Measurements from ENCODE around the gene PEX10.
"Not testable (repeated sequence)": the region's sequence is repeated elsewhere in the genome, so short reads cannot be mapped to it uniquely, and the experiment has no call there.

The PEX10 gene

GRCh38 chr1:2442661-2443060 is 30.3 kb upstream of the PEX10 start:
- no peak for FAIRE-seq

GRCh38 chr1:2441746-2442145 is 29.4 kb upstream of the PEX10 start:
- no peak for FAIRE-seq

GRCh38 chr1:2440346-2440745 is 28.0 kb upstream of the PEX10 start:
- FAIRE-seq = not testable (repeated sequence)

GRCh38 chr1:2439369-2439768 is 27.0 kb upstream of the PEX10 start:
- no peak for FAIRE-seq

- no peak for FAIRE-seq
Observed at GRCh38 chr1:2438641-2439040, 26.3 kb upstream of the PEX10 start.

- no peak for FAIRE-seq
Observed at GRCh38 chr1:2438038-2438437, 25.7 kb upstream of the PEX10 start.

GRCh38 chr1:2437617-2438016 is 25.3 kb upstream of the PEX10 start:
- FAIRE-seq = no peak

GRCh38 chr1:2436876-2437275 is 24.5 kb upstream of the PEX10 start:
- FAIRE-seq = no peak

- no peak for FAIRE-seq
Observed at GRCh38 chr1:2435746-2436355, 23.5 kb upstream of the PEX10 start.

- FAIRE-seq = no peak
Observed at GRCh38 chr1:2435091-2435490, 22.7 kb upstream of the PEX10 start.

GRCh38 chr1:2433936-2434655 is 21.7 kb upstream of the PEX10 start:
- FAIRE-seq = no peak

GRCh38 chr1:2433196-2433595 is 20.8 kb upstream of the PEX10 start:
- no peak for FAIRE-seq

GRCh38 chr1:2432441-2432844 is 20.1 kb upstream of the PEX10 start:
- no peak for FAIRE-seq

- no peak for FAIRE-seq
Observed at GRCh38 chr1:2431518-2431917, 19.2 kb upstream of the PEX10 start.

- no peak for FAIRE-seq
Observed at GRCh38 chr1:2431103-2431502, 18.7 kb upstream of the PEX10 start.

GRCh38 chr1:2430592-2430973 is 18.2 kb upstream of the PEX10 start:
- no peak for FAIRE-seq

- no peak for FAIRE-seq
Observed at GRCh38 chr1:2429780-2430591, 17.6 kb upstream of the PEX10 start.

GRCh38 chr1:2428490-2428889 is 16.1 kb upstream of the PEX10 start:
- FAIRE-seq = no peak

GRCh38 chr1:2427976-2428375 is 15.6 kb upstream of the PEX10 start:
- no peak for FAIRE-seq

GRCh38 chr1:2427051-2427450 is 14.7 kb upstream of the PEX10 start:
- FAIRE-seq = no peak

GRCh38 chr1:2426540-2426939 is 14.2 kb upstream of the PEX10 start:
- FAIRE-seq = no peak

GRCh38 chr1:2425892-2426291 is 13.5 kb upstream of the PEX10 start:
- FAIRE-seq = no peak

GRCh38 chr1:2422523-2422922 is 10.2 kb upstream of the PEX10 start:
- no peak for FAIRE-seq

- FAIRE-seq = no peak
Observed at GRCh38 chr1:2419416-2419815, 7.1 kb upstream of the PEX10 start.

All from G401.6 (cell line).